Activated CD4-positive, alpha-beta memory T cell treated with anti-CD3 and anti-CD28 coated beads, Interleukin-2, amount 10 ng/mL, durations not matched to agents 7 days and 5 days (primary cell): ENCODE data around the gene FAAP20. TPM values are rescaled to one million over a fixed set of nuclear protein-coding genes. Genes with fewer than 3 reads are reported as not detected.

Experiments used
- CTCF ChIA-PET: fragments of 350-600 bp; sonication (Branson Sonifier 250); formaldehyde crosslinking; loops from one replicate; lab custom pipeline; 2021; ENCODE audit warnings: antibody characterized with exemption, inconsistent platforms; lab: Charles Lee
- POLR2A ChIA-PET: fragments of 350-600 bp; sonication (Branson Sonifier 250); formaldehyde crosslinking; loops from one replicate; lab custom pipeline; 2021; ENCODE audit warnings: antibody characterized with exemption; lab: Charles Lee
- DNase-seq: peaks from one replicate; pipeline ENCODE4 v3.0.0-alpha.2; 2020
- H3K27ac Mint-ChIP-seq: one replicate; pipeline ENCODE4 v1.8.0; 2021; ENCODE audit warnings: mild to moderate bottlenecking, mixed read lengths
- H3K27me3 Mint-ChIP-seq: one replicate; pipeline ENCODE4 v1.8.0; 2021; ENCODE audit warnings: mixed read lengths
- H3K36me3 Mint-ChIP-seq: one replicate; pipeline ENCODE4 v1.8.0; 2021; ENCODE audit warnings: low read depth, mixed read lengths
- H3K4me1 Mint-ChIP-seq: one replicate; pipeline ENCODE4 v1.8.0; 2021; ENCODE audit warnings: mixed read lengths
- H3K4me3 Mint-ChIP-seq: one replicate; pipeline ENCODE4 v1.8.0; 2021; ENCODE audit warnings: mild to moderate bottlenecking, mixed read lengths
- H3K9me3 Mint-ChIP-seq: one replicate; pipeline ENCODE4 v1.8.0; 2021; ENCODE audit warnings: mixed read lengths
- total RNA-seq, 2 experiments: library from RNA; stranded (reverse); gene quantifications; one replicate each; pipeline ENCODE4 v1.2.3, GENCODE V29; 2021

Gene FAAP20
- 10 to 100 TPM; 53.4 to 57.1 TPM for total RNA-seq

GRCh38 chr1:2194319-2194897 is at the start of gene FAAP20:
TSS of gene FAAP20 (minus strand) at chr1:2194772. CDS start at chr1:2194749, 23 bp downstream.
- CTCF ChIA-PET, result interaction anchor here (0.6 to 5.3 kb wide), 39 partner anchors 10 to 391 kb away, joined by 3 to 175 read pairs (median 5); partner anchors contain the start of genes MORN1, PEX10, PRXL2B and RER1
- H3K36me3 Mint-ChIP-seq, result no peaks in the 10 kb centered on the region
- H3K4me3 Mint-ChIP-seq, result peak within 1 kb of the TSS; percentile 78
- POLR2A ChIA-PET, result interaction anchor here (0.6 to 3.7 kb wide), 29 partner anchors 9 to 605 kb away, joined by 3 to 48 read pairs (median 4); partner anchors contain the start of genes MORN1, PEX10 and RER1
- H3K9me3 Mint-ChIP-seq, result no peaks in the 10 kb centered on the region
- peak; percentile 82 for DNase-seq
- peak within 1 kb of the TSS; percentile 92 for H3K27ac Mint-ChIP-seq
- H3K4me1 Mint-ChIP-seq, result peaks cover 45% of the 10 kb centered on the region
- H3K27me3 Mint-ChIP-seq, result no peaks in the 10 kb centered on the region

- H3K9me3 Mint-ChIP-seq, result no peaks in the 10 kb centered on the region
- no peak for DNase-seq
- no peaks in the 10 kb centered on the region for H3K27me3 Mint-ChIP-seq
- ChIA-PET POLR2A (interaction anchor here (1.1 to 1.6 kb wide), 2 partner anchors 14 to 48 kb away, joined by 3 to 5 read pairs; no protein-coding TSS in a partner anchor), CTCF (no interaction called here)
- H3K4me3 Mint-ChIP-seq, result no peak overlapping the region
- H3K4me1 Mint-ChIP-seq, result peaks cover 61% of the 10 kb centered on the region
- H3K36me3 Mint-ChIP-seq, result peaks cover 52% of the 10 kb centered on the region
- H3K27ac Mint-ChIP-seq, result no peak overlapping the region
Measured at GRCh38 chr1:2242814-2243725, 48.5 kb upstream of the FAAP20 start.

- H3K9me3 Mint-ChIP-seq, result no peaks in the 10 kb centered on the region
- DNase-seq, result no peak
- H3K27ac Mint-ChIP-seq, result no peak overlapping the region
- ChIA-PET CTCF (interaction anchor here (1.0 kb wide), 1 partner anchor 140 kb away, joined by 3 read pairs; no protein-coding TSS in a partner anchor), POLR2A (no interaction called here)
- no peaks in the 10 kb centered on the region for H3K27me3 Mint-ChIP-seq
- H3K4me3 Mint-ChIP-seq, result no peak overlapping the region
- H3K36me3 Mint-ChIP-seq, result peaks cover 52% of the 10 kb centered on the region
- H3K4me1 Mint-ChIP-seq, result peaks cover 68% of the 10 kb centered on the region
Measured at GRCh38 chr1:2241820-2242219, 47.2 kb upstream of the FAAP20 start.

- peak overlapping the region; percentile 50 for H3K27ac Mint-ChIP-seq
Measured at GRCh38 chr1:2240270-2241156, 45.9 kb upstream of the FAAP20 start.

GRCh38 chr1:2239384-2239985 is 44.9 kb upstream of the FAAP20 start:
- Mint-ChIP-seq H3K27me3 (no peaks in the 10 kb centered on the region), H3K4me3 (no peak overlapping the region), H3K27ac (no peak overlapping the region), H3K4me1 (peaks cover 78% of the 10 kb centered on the region), H3K36me3 (peaks cover 47% of the 10 kb centered on the region), H3K9me3 (no peaks in the 10 kb centered on the region)
- no peak for DNase-seq
- ChIA-PET POLR2A (no interaction called here), CTCF (no interaction called here)

More at GRCh38 chr1:2240270-2241156, 45.9 kb upstream of the FAAP20 start:
- ChIA-PET POLR2A (interaction anchor here (0.9 kb wide), 1 partner anchor 15 kb away, joined by 3 read pairs; no protein-coding TSS in a partner anchor), CTCF (no interaction called here)
- Mint-ChIP-seq H3K36me3 (peaks cover 49% of the 10 kb centered on the region), H3K4me3 (no peak overlapping the region), H3K4me1 (peaks cover 72% of the 10 kb centered on the region), H3K9me3 (no peaks in the 10 kb centered on the region), H3K27me3 (no peaks in the 10 kb centered on the region)
- DNase-seq, result no peak

- Mint-ChIP-seq H3K27ac (no peak overlapping the region), H3K4me3 (no peak overlapping the region), H3K36me3 (peaks cover 50% of the 10 kb centered on the region), H3K4me1 (peaks cover 81% of the 10 kb centered on the region), H3K27me3 (no peaks in the 10 kb centered on the region), H3K9me3 (no peaks in the 10 kb centered on the region)
- no peak for DNase-seq
- CTCF ChIA-PET, result no interaction called here
- POLR2A ChIA-PET, result interaction anchor here (2.9 kb wide), 1 partner anchor 16 kb away, joined by 13 read pairs; no protein-coding TSS in a partner anchor
Measured at GRCh38 chr1:2239013-2239370, 44.4 kb upstream of the FAAP20 start.

- CTCF ChIA-PET, result no interaction called here
- H3K36me3 Mint-ChIP-seq, result peaks cover 47% of the 10 kb centered on the region
- POLR2A ChIA-PET, result interaction anchor here (2.9 kb wide), 1 partner anchor 17 kb away, joined by 13 read pairs; no protein-coding TSS in a partner anchor
- H3K9me3 Mint-ChIP-seq, result no peaks in the 10 kb centered on the region
- DNase-seq, result no peak
- no peak overlapping the region for H3K27ac Mint-ChIP-seq
- H3K4me1 Mint-ChIP-seq, result peaks cover 82% of the 10 kb centered on the region
- no peak overlapping the region for H3K4me3 Mint-ChIP-seq
- no peaks in the 10 kb centered on the region for H3K27me3 Mint-ChIP-seq
Measured at GRCh38 chr1:2238361-2239012, 43.9 kb upstream of the FAAP20 start.

GRCh38 chr1:2237773-2238172 is 43.2 kb upstream of the FAAP20 start:
- peaks cover 85% of the 10 kb centered on the region for H3K4me1 Mint-ChIP-seq
- no peaks in the 10 kb centered on the region for H3K9me3 Mint-ChIP-seq
- no peak for DNase-seq
- H3K27ac Mint-ChIP-seq, result peak overlapping the region; percentile 28
- POLR2A ChIA-PET, result interaction anchor here (0.8 to 9.5 kb wide), 3 partner anchors 10 to 52 kb away, joined by 3 to 78 read pairs (median 13); partner anchors contain the start of gene SKI
- H3K27me3 Mint-ChIP-seq, result no peaks in the 10 kb centered on the region
- CTCF ChIA-PET, result interaction anchor here (1.5 kb wide), 1 partner anchor 78 kb away, joined by 3 read pairs; no protein-coding TSS in a partner anchor
- H3K4me3 Mint-ChIP-seq, result no peak overlapping the region
- H3K36me3 Mint-ChIP-seq, result peaks cover 46% of the 10 kb centered on the region

- Mint-ChIP-seq H3K36me3 (peaks cover 44% of the 10 kb centered on the region), H3K27me3 (no peaks in the 10 kb centered on the region), H3K4me3 (peak overlapping the region; percentile 14), H3K4me1 (peaks cover 86% of the 10 kb centered on the region), H3K27ac (peak overlapping the region; percentile 28), H3K9me3 (no peaks in the 10 kb centered on the region)
- CTCF ChIA-PET, result interaction anchor here (1.1 to 1.5 kb wide), 2 partner anchors 42 to 79 kb away, joined by 3 read pairs; partner anchors contain the start of gene FAAP20
- POLR2A ChIA-PET, result interaction anchor here (0.8 to 9.5 kb wide), 4 partner anchors 9 to 63 kb away, joined by 3 to 78 read pairs (median 8); partner anchors contain the start of gene SKI
- DNase-seq, result peak; percentile 73
Measured at GRCh38 chr1:2236695-2237677, 42.4 kb upstream of the FAAP20 start.

GRCh38 chr1:2235300-2235998 is 40.9 kb upstream of the FAAP20 start:
- Mint-ChIP-seq H3K4me1 (peaks cover 80% of the 10 kb centered on the region), H3K36me3 (peaks cover 46% of the 10 kb centered on the region), H3K4me3 (peak overlapping the region; percentile 98), H3K9me3 (no peaks in the 10 kb centered on the region), H3K27ac (peak overlapping the region; percentile 90), H3K27me3 (no peaks in the 10 kb centered on the region)
- DNase-seq, result no peak
- CTCF ChIA-PET, result interaction anchor here (1.1 to 3.3 kb wide), 7 partner anchors 18 to 156 kb away, joined by 3 to 22 read pairs (median 10); partner anchors contain the start of genes FAAP20, MORN1 and RER1
- POLR2A ChIA-PET, result interaction anchor here (1.1 to 9.5 kb wide), 5 partner anchors 10 to 64 kb away, joined by 4 to 148 read pairs (median 50); no protein-coding TSS in a partner anchor
